T-cell (primary cell): ENCODE data around the gene TFDP3. TPM values are rescaled to one million over a fixed set of nuclear protein-coding genes. Genes with fewer than 3 reads are reported as not detected.

Source experiments
- ATAC-seq, 4 experiments: fragments of 200-7000 bp in 3 of 4; fragments of 150-1000 bp in 1 of 4; cut with Tn5 transposase; replicated peaks in 1 of 4; 1 replicate in 3 of 4; 2 replicates in 1 of 4; pipeline ENCODE4 v1.10.0; 2021; ENCODE audit warnings: moderate library complexity in 3 of 4, mild to moderate bottlenecking in 2 of 4, moderate number of reproducible peaks in 1 of 4
- CTCF ChIA-PET, 2 donors: fragments of 300-600 bp; sonication (Branson Sonifier 250); formaldehyde crosslinking; loops; one replicate each; lab custom pipeline; 2022; ENCODE audit warnings: antibody characterized with exemption in 2 of 2; lab: Charles Lee
- POLR2A ChIA-PET, 2 donors: fragments of 300-600 bp; sonication (Branson Sonifier 250); formaldehyde crosslinking; loops; one replicate each; lab custom pipeline; 2022; ENCODE audit warnings: antibody characterized with exemption in 2 of 2; lab: Charles Lee
- DNase-seq, 35 experiments: peaks; one replicate each; pipeline versions ENCODE4 v3.0.0 to v3.0.0-alpha.2; 2013 to 2023
- H3K27ac ChIP-seq: one replicate; pipeline ENCODE4 v1.5.1; 2013; ENCODE audit warnings: low read length
- H3K27me3 ChIP-seq, 2 experiments: replicated peaks in 1 of 2; 1 replicate in 1 of 2; 2 replicates in 1 of 2; pipeline versions ENCODE4 v1.6.1 to v1.7.0; 2013; ENCODE audit warnings: low read length in 1 of 2, mixed read lengths in 1 of 2; ENCODE audit not compliant: control insufficient read depth in 2 of 2, insufficient read depth in 2 of 2; ENCODE audit errors: extremely low read depth in 1 of 2
- H3K36me3 ChIP-seq, 2 donors: 1 replicate in 1 of 2; 2 replicates in 1 of 2; pipeline versions ENCODE4 v1.6.1 to v1.7.0; 2013; ENCODE audit warnings: low read length in 1 of 2; ENCODE audit not compliant: control insufficient read depth in 2 of 2, insufficient read depth in 1 of 2; ENCODE audit errors: extremely low read depth in 1 of 2
- H3K4me1 ChIP-seq, 2 experiments: 1 replicate in 1 of 2; 2 replicates in 1 of 2; pipeline versions ENCODE4 v1.6.1 to v1.7.0; 2013; ENCODE audit warnings: low read length in 2 of 2, mixed read lengths in 1 of 2; ENCODE audit not compliant: insufficient read depth in 2 of 2, control insufficient read depth in 1 of 2; ENCODE audit errors: extremely low read depth in 1 of 2
- H3K4me3 ChIP-seq, 2 donors: 1 replicate in 1 of 2; 2 replicates in 1 of 2; pipeline versions ENCODE4 v1.5.1 to v1.7.0; 2013; ENCODE audit warnings: mild to moderate bottlenecking in 2 of 2, low read length in 1 of 2, moderate library complexity in 1 of 2; ENCODE audit not compliant: control insufficient read depth in 1 of 2; ENCODE audit errors: extremely low read depth in 1 of 2
- H3K9me3 ChIP-seq: 2 replicates; pipeline ENCODE4 v1.7.0; 2013
- H3K27ac Mint-ChIP-seq, 2 donors: one replicate each; pipeline ENCODE4 v1.8.0; 2020 to 2021; ENCODE audit warnings: mild to moderate bottlenecking in 2 of 2, mixed read lengths in 2 of 2
- H3K27me3 Mint-ChIP-seq, 2 donors: one replicate each; pipeline ENCODE4 v1.8.0; 2021 to 2022; ENCODE audit warnings: mixed read lengths in 2 of 2
- H3K36me3 Mint-ChIP-seq: one replicate; pipeline ENCODE4 v1.8.0; 2021; ENCODE audit warnings: mixed read lengths
- H3K4me1 Mint-ChIP-seq, 3 donors: one replicate each; pipeline ENCODE4 v1.8.0; 2020 to 2022; ENCODE audit warnings: mixed read lengths in 3 of 3, mild to moderate bottlenecking in 1 of 3
- H3K4me3 Mint-ChIP-seq, 3 donors: one replicate each; pipeline ENCODE4 v1.8.0; 2020 to 2022; ENCODE audit warnings: mild to moderate bottlenecking in 3 of 3, mixed read lengths in 3 of 3, moderate library complexity in 3 of 3
- H3K9me3 Mint-ChIP-seq, 3 donors: one replicate each; pipeline ENCODE4 v1.8.0; 2020 to 2022; ENCODE audit warnings: mixed read lengths in 3 of 3
- WGBS: methylation state at CpG from one replicate; pipeline ENCODE4 v1.1.5; 2013; ENCODE audit warnings: missing lambda C conversion rate; ENCODE audit not compliant: insufficient coverage; 5-methylcytosine and 5-hydroxymethylcytosine counted together
- total RNA-seq, 35 experiments: library from RNA in 6 of 35; stranded (reverse) in 6 of 35; fragments of 120-200 nt in 1 of 35; gene quantifications; one replicate each; pipeline versions ENCODE4 v1.2.1 to v1.2.4 and lab custom pipeline; 2013 to 2026

TFDP3 gene
- total RNA-seq, 5 donors from 2014 or later (not counting 1 experiment from before 2014, with no cell fraction given): not detected

DNA sequence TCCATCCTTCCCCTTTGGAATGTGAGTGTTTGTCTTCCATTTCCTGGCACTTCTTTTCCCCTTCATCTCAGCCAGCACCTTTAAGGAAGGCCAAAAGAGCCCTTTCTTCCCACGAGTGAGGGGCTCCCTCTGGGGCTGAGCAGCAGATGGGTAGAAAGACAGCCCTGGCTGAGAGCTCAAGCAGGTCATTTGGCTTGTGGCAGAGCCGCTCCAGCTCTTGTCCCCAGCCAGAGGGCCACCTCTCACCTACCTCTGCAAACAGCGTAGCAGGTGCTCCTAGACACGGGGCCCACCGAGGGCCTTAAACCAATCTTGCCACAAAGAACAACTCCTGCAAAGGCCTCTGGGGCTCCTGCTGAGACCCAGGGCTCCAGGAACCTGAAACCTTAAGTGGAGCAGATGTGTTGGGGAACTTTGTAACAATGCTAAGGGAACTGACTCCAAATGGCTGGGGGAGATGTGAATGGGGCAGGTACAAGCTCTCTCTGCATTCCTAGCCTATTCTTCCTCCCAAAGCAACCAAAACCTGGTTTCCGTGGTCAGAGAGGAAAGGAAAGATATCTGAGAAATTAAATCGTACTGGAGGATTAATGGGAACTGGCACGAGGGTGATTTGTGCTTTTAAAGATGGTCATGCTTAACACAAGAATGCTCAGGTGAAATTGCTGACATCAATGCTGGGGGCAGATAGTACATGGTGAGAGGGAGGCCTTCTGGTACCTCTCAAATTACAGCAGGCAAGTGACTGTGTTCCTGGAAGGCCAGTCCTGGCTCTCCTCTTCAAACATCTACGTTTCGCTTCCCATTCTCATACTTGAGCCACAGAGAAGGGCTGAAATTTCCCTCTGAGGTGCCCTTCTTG lies 27.0 kb downstream of the TFDP3 start:
- Mint-ChIP-seq H3K4me3 (no peak overlapping the region), H3K4me1 (no peaks in the 10 kb centered on the region), H3K27me3 (peaks cover 0 to 11% of the 10 kb centered on the region in 2 donors), H3K27ac (no peak overlapping the region), H3K9me3 (no peaks in the 10 kb centered on the region), H3K36me3 (no peaks in the 10 kb centered on the region)
- no peak for DNase-seq
- WGBS: no CpG with 5 or more reads among the region's 10 CpGs
- ChIA-PET CTCF (no interaction called here), POLR2A (no interaction called here)
- ATAC-seq: no peak
- peaks cover 0 to 2% of the 10 kb centered on the region in 2 experiments for H3K27me3 ChIP-seq
- no peaks in the 10 kb centered on the region for H3K9me3 ChIP-seq
- H3K27ac ChIP-seq: no peak overlapping the region
- H3K4me1 ChIP-seq: no peaks in the 10 kb centered on the region
- no peaks in the 10 kb centered on the region for H3K36me3 ChIP-seq
- H3K4me3 ChIP-seq: no peak overlapping the region

- H3K9me3 Mint-ChIP-seq: no peaks in the 10 kb centered on the region
- POLR2A ChIA-PET: no interaction called here
- no peaks in the 10 kb centered on the region for H3K4me1 Mint-ChIP-seq
- ATAC-seq (no peak), DNase-seq (no peak)
- H3K4me1 ChIP-seq: no peaks in the 10 kb centered on the region
- CTCF ChIA-PET: interaction anchor here in 1 of 2 donors (0.7 kb wide), 1 partner anchor 1402 kb away, joined by 5 read pairs; no protein-coding TSS in a partner anchor
- no peaks in the 10 kb centered on the region for H3K9me3 ChIP-seq
- peaks cover 0 to 14% of the 10 kb centered on the region in 2 donors for H3K27me3 Mint-ChIP-seq
- no peak overlapping the region for H3K4me3 ChIP-seq
- H3K27ac Mint-ChIP-seq: no peak overlapping the region
- 60% methylated on average over 1 of the region's 8 CpGs for WGBS
- no peaks in the 10 kb centered on the region for H3K27me3 ChIP-seq
- H3K27ac ChIP-seq: no peak overlapping the region
- H3K36me3 ChIP-seq: no peaks in the 10 kb centered on the region
- H3K36me3 Mint-ChIP-seq: no peaks in the 10 kb centered on the region
- no peak overlapping the region for H3K4me3 Mint-ChIP-seq
Observed at GRCh38 chrX:133189195-133189594, 29.0 kb downstream of the TFDP3 start.

GRCh38 chrX:133188631-133189030 lies 29.5 kb downstream of the TFDP3 start:
- H3K27me3 Mint-ChIP-seq: peaks cover 0 to 16% of the 10 kb centered on the region in 2 donors
- CTCF ChIA-PET: no interaction called here

DNA sequence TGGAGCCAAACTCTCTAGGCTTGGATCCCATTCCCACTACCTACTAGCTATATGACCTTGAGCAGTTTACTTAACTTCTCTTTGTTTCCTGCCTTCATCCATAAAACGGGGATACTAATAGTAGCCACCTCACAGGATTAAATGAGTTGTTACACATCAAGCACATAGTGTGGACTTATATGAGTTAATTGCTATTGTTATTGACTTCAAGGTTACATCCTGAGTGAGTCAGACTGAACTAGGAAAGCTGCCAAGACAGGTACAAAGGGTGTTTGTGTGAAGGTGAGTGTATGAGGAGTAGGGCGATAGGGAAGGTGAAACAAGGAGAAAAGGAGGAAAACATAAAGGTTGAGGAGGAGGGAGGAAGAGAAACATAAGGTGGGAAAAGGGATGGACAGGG lies 32.2 kb downstream of the TFDP3 start:
- Mint-ChIP-seq H3K27ac (no peak overlapping the region), H3K36me3 (no peaks in the 10 kb centered on the region), H3K9me3 (no peaks in the 10 kb centered on the region), H3K4me3 (no peak overlapping the region), H3K4me1 (no peaks in the 10 kb centered on the region), H3K27me3 (peaks cover 0 to 23% of the 10 kb centered on the region in 2 donors)
- no peak overlapping the region for H3K4me3 ChIP-seq
- no peak overlapping the region for H3K27ac ChIP-seq
- no peaks in the 10 kb centered on the region for H3K9me3 ChIP-seq
- POLR2A ChIA-PET: no interaction called here
- no peak for ATAC-seq
- CTCF ChIA-PET: no interaction called here
- H3K27me3 ChIP-seq: no peaks in the 10 kb centered on the region
- 88% methylated on average over 1 of the region's 2 CpGs for WGBS
- DNase-seq: no peak
- H3K4me1 ChIP-seq: no peaks in the 10 kb centered on the region
- no peaks in the 10 kb centered on the region for H3K36me3 ChIP-seq

More at GRCh38 chrX:133188631-133189030, 29.5 kb downstream of the TFDP3 start:
- H3K4me3 ChIP-seq: no peak overlapping the region
- H3K9me3 Mint-ChIP-seq: no peaks in the 10 kb centered on the region
- no peaks in the 10 kb centered on the region for H3K4me1 ChIP-seq
- WGBS: no CpG with 5 or more reads among the region's 3 CpGs
- H3K4me3 Mint-ChIP-seq: no peak overlapping the region
- no peaks in the 10 kb centered on the region for H3K9me3 ChIP-seq
- H3K27ac ChIP-seq: no peak overlapping the region
- ATAC-seq (no peak), DNase-seq (no peak)
- H3K27ac Mint-ChIP-seq: no peak overlapping the region
- H3K27me3 ChIP-seq: no peaks in the 10 kb centered on the region
- H3K4me1 Mint-ChIP-seq: no peaks in the 10 kb centered on the region
- H3K36me3 ChIP-seq: no peaks in the 10 kb centered on the region
- POLR2A ChIA-PET: no interaction called here
- H3K36me3 Mint-ChIP-seq: no peaks in the 10 kb centered on the region

DNA sequence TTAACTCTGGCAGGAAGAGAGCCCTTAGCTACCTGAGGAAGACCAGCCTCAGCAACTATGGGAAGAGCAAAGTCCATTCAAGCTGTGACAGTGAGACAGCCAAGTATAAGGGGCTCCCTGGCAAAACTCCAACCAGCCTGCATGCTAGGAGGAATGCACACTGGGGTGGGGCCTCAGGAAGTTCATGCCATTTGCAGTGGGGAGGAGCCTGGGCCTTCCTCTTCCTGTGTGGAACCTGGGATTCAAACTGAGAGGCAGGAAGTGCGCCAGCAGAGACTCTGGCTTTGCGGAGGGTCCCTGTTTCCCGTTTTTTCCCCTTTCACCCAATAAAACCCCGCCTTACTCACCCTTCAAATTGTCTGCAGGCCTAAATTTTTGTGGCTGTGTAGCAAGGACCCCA lies 33.0 kb downstream of the TFDP3 start:
- Histone ChIP-seq H3K27me3 (no peaks in the 10 kb centered on the region), H3K4me1 (no peaks in the 10 kb centered on the region), H3K9me3 (no peaks in the 10 kb centered on the region), H3K4me3 (no peak overlapping the region), H3K36me3 (no peaks in the 10 kb centered on the region), H3K27ac (no peak overlapping the region)
- Mint-ChIP-seq H3K9me3 (no peaks in the 10 kb centered on the region), H3K4me1 (no peaks in the 10 kb centered on the region), H3K27me3 (peaks cover 0 to 20% of the 10 kb centered on the region in 2 donors), H3K27ac (no peak overlapping the region), H3K36me3 (no peaks in the 10 kb centered on the region), H3K4me3 (no peak overlapping the region)
- 80% methylated on average over 1 of the region's 4 CpGs for WGBS
- DNase-seq (no peak), ATAC-seq (no peak)
- CTCF ChIA-PET: no interaction called here
- POLR2A ChIA-PET: no interaction called here

DNA sequence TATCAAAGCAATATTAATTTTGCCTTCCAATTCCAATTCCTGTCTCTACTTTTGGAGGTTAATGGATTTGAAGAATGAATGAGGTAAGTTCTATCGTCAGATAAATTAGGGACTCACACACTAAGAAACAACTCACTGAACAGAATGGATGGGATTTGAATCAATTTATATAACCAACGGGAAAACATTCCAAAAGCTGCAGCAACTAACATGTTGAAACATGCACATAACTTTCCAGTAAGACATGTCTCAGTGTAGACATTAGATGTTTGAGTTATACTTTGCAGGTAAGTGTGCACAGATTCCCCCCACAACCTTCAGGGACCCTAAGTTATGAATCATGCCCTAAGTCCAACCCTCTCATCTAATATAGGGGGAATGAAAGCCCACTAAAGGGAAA lies 34.3 kb downstream of the TFDP3 start:
- Mint-ChIP-seq H3K36me3 (no peaks in the 10 kb centered on the region), H3K27me3 (peaks cover 0 to 20% of the 10 kb centered on the region in 2 donors), H3K4me3 (no peak overlapping the region), H3K4me1 (no peaks in the 10 kb centered on the region), H3K27ac (no peak overlapping the region), H3K9me3 (no peaks in the 10 kb centered on the region)
- WGBS: no CpG with 5 or more reads among the region's 2 CpGs
- CTCF ChIA-PET: no interaction called here
- Histone ChIP-seq H3K27ac (no peak overlapping the region), H3K4me1 (no peaks in the 10 kb centered on the region), H3K9me3 (no peaks in the 10 kb centered on the region), H3K36me3 (no peaks in the 10 kb centered on the region), H3K4me3 (no peak overlapping the region), H3K27me3 (no peaks in the 10 kb centered on the region)
- ATAC-seq: no peak
- POLR2A ChIA-PET: no interaction called here
- DNase-seq: no peak
